ENCODE results near the gene SLC24A4.

SLC24A4 gene

GRCh38 chr14:92340071-92340470 is 17.1 kb downstream of the SLC24A4 start:
- no peaks in the 10 kb centered on the region for H3K36me3 ChIP-seq (ENCODE audit: insufficient read depth, low read length)
- H2AFZ ChIP-seq (ENCODE audit: low read length), result no peak overlapping the region
- no peaks in the 10 kb centered on the region for H3K9me2 ChIP-seq (replicated peaks; ENCODE audit: low read depth, low read length)
- no peaks in the 10 kb centered on the region for H3K4me1 ChIP-seq (ENCODE audit: insufficient read depth, low read length, poor library complexity, severe bottlenecking)
- TF ChIP-seq, protein P1, sequence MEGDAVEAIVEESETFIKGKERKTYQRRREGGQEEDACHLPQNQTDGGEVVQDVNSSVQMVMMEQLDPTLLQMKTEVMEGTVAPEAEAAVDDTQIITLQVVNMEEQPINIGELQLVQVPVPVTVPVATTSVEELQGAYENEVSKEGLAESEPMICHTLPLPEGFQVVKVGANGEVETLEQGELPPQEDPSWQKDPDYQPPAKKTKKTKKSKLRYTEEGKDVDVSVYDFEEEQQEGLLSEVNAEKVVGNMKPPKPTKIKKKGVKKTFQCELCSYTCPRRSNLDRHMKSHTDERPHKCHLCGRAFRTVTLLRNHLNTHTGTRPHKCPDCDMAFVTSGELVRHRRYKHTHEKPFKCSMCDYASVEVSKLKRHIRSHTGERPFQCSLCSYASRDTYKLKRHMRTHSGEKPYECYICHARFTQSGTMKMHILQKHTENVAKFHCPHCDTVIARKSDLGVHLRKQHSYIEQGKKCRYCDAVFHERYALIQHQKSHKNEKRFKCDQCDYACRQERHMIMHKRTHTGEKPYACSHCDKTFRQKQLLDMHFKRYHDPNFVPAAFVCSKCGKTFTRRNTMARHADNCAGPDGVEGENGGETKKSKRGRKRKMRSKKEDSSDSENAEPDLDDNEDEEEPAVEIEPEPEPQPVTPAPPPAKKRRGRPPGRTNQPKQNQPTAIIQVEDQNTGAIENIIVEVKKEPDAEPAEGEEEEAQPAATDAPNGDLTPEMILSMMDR (conservative IDR thresholded peaks at IDR 0.05; ENCODE audit: low read length), result no peak
- TF ChIP-seq EZH2phosphoT487 (IDR thresholded peaks at IDR 0.05; ENCODE audit: borderline replicate concordance), result no peak
- H3K9ac ChIP-seq (ENCODE audit: low read depth, low read length, poor library complexity, severe bottlenecking), result no peak overlapping the region
- no peaks in the 10 kb centered on the region for H3K79me2 ChIP-seq (ENCODE audit: insufficient read depth, low read length)
- H3K9me3 ChIP-seq (ENCODE audit: insufficient read depth, low read depth, low read length), result no peaks in the 10 kb centered on the region
- no peak overlapping the region for H3K4me3 ChIP-seq (ENCODE audit: low read length, poor library complexity, severe bottlenecking)
- H3F3A ChIP-seq (ENCODE audit: low read depth), result no peaks in the 10 kb centered on the region
- H3K27me3 ChIP-seq (ENCODE audit: insufficient read depth, low read length, poor library complexity, severe bottlenecking), result no peaks in the 10 kb centered on the region
- H3K4me2 ChIP-seq (ENCODE audit: low read depth, low read length, poor library complexity, severe bottlenecking), result no peak overlapping the region
- no peaks in the 10 kb centered on the region for H4K20me1 ChIP-seq (ENCODE audit: insufficient read depth, low read length, poor library complexity, severe bottlenecking)

- H3K4me2 ChIP-seq (ENCODE audit: low read depth, low read length, poor library complexity, severe bottlenecking), result no peak overlapping the region
- no peak overlapping the region for H3K4me3 ChIP-seq (ENCODE audit: low read length, poor library complexity, severe bottlenecking)
- no peaks in the 10 kb centered on the region for H3K36me3 ChIP-seq (ENCODE audit: insufficient read depth, low read length)
- no peak for TF ChIP-seq EZH2phosphoT487 (IDR thresholded peaks at IDR 0.05; ENCODE audit: borderline replicate concordance)
- TF ChIP-seq, protein P1 (conservative IDR thresholded peaks at IDR 0.05; ENCODE audit: low read length), result no peak
- H2AFZ ChIP-seq (ENCODE audit: low read length), result no peak overlapping the region
- H4K20me1 ChIP-seq (ENCODE audit: insufficient read depth, low read length, poor library complexity, severe bottlenecking), result no peaks in the 10 kb centered on the region
- H3K27me3 ChIP-seq (ENCODE audit: insufficient read depth, low read length, poor library complexity, severe bottlenecking), result no peaks in the 10 kb centered on the region
- H3K9me3 ChIP-seq (ENCODE audit: insufficient read depth, low read depth, low read length), result no peaks in the 10 kb centered on the region
- no peaks in the 10 kb centered on the region for H3K4me1 ChIP-seq (ENCODE audit: insufficient read depth, low read length, poor library complexity, severe bottlenecking)
- H3F3A ChIP-seq (ENCODE audit: low read depth), result no peaks in the 10 kb centered on the region
- H3K9me2 ChIP-seq (replicated peaks; ENCODE audit: low read depth, low read length), result no peaks in the 10 kb centered on the region
- H3K9ac ChIP-seq (ENCODE audit: low read depth, low read length, poor library complexity, severe bottlenecking), result no peak overlapping the region
- no peaks in the 10 kb centered on the region for H3K79me2 ChIP-seq (ENCODE audit: insufficient read depth, low read length)
Observed at GRCh38 chr14:92340931-92341330, 18.0 kb downstream of the SLC24A4 start.

DNA sequence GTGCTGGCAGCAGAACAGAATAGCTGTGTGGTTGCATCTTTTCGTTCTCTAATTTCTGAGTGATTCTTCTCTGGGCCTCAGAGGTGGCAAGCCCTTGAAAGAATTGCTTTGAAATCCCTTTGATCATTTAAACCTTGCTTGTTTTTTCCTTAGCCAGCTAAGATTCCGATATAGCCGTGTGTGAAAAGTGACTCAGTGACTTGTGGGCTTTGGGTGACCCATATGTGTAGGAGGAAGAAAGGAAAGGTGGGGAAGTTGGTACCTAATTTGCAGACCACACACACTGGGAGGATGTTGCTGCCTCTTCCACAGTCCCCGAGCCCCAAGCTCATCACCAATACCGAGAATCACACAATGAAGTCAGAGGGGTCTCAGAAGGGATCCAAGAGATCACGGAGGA is 18.8 kb downstream of the SLC24A4 start:
- H3F3A ChIP-seq (ENCODE audit: low read depth), result no peaks in the 10 kb centered on the region
- no peak overlapping the region for H3K4me3 ChIP-seq (ENCODE audit: low read length, poor library complexity, severe bottlenecking)
- no peaks in the 10 kb centered on the region for H3K9me2 ChIP-seq (replicated peaks; ENCODE audit: low read depth, low read length)
- H3K27me3 ChIP-seq (ENCODE audit: insufficient read depth, low read length, poor library complexity, severe bottlenecking), result no peaks in the 10 kb centered on the region
- H3K79me2 ChIP-seq (ENCODE audit: insufficient read depth, low read length), result no peaks in the 10 kb centered on the region
- H3K4me1 ChIP-seq (ENCODE audit: insufficient read depth, low read length, poor library complexity, severe bottlenecking), result no peaks in the 10 kb centered on the region
- no peak overlapping the region for H3K9ac ChIP-seq (ENCODE audit: low read depth, low read length, poor library complexity, severe bottlenecking)
- H2AFZ ChIP-seq (ENCODE audit: low read length), result no peak overlapping the region
- H3K9me3 ChIP-seq (ENCODE audit: insufficient read depth, low read depth, low read length), result no peaks in the 10 kb centered on the region
- TF ChIP-seq, protein P1 (conservative IDR thresholded peaks at IDR 0.05; ENCODE audit: low read length), result no peak
- no peak for TF ChIP-seq EZH2phosphoT487 (IDR thresholded peaks at IDR 0.05; ENCODE audit: borderline replicate concordance)
- H3K36me3 ChIP-seq (ENCODE audit: insufficient read depth, low read length), result no peaks in the 10 kb centered on the region
- H4K20me1 ChIP-seq (ENCODE audit: insufficient read depth, low read length, poor library complexity, severe bottlenecking), result no peaks in the 10 kb centered on the region
- no peak overlapping the region for H3K4me2 ChIP-seq (ENCODE audit: low read depth, low read length, poor library complexity, severe bottlenecking)
